Erythroblast (primary cell): Measurements from ENCODE around the gene MRPL3.

ENCODE experiments used
- GATA1 ChIP-seq: IDR thresholded peaks from 2 replicates; pipeline ENCODE4 v1.6.1; 2011; ENCODE audit warnings: low read depth, mild to moderate bottlenecking, control low read depth, low read length, moderate library complexity
- POLR2A ChIP-seq: IDR thresholded peaks from 2 replicates; pipeline ENCODE4 v1.6.1; 2011; ENCODE audit warnings: mild to moderate bottlenecking, low read length

GRCh38 chr3:131546441-131546840 is 43.7 kb upstream of the MRPL3 start:
- TF ChIP-seq POLR2A (no peak), GATA1 (no peak)
